ENCODE results near the gene IRF5.

The IRF5 gene

DNA sequence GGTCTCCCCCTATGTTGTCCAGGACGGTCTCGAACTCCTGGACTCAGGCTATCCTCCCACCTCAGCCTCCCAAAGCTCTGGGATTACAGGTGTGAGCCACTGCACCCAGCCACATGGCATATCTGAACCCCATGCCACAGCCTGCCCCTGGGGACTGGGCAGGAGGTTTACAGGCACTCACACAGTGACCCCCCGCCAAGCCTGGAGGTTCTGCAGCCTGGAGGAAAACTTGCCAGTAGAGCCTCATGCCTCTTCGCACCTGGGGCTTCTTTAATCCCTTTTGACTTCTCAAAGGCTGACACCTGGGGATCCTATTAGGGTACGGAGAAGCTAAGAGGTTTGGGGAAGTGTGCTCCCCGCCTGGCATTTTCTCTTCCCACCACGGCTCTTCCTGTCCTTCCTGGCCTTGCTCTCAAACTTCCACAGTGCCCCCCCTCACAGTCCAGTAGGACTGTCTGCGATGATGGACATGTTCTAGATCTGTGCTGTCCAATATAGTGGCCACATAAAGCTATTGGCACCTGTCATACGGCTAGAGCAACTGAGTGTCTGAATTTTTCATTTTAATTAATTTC lies 15.8 kb upstream of the IRF5 start:
- DNase-seq, result no peak

DNA sequence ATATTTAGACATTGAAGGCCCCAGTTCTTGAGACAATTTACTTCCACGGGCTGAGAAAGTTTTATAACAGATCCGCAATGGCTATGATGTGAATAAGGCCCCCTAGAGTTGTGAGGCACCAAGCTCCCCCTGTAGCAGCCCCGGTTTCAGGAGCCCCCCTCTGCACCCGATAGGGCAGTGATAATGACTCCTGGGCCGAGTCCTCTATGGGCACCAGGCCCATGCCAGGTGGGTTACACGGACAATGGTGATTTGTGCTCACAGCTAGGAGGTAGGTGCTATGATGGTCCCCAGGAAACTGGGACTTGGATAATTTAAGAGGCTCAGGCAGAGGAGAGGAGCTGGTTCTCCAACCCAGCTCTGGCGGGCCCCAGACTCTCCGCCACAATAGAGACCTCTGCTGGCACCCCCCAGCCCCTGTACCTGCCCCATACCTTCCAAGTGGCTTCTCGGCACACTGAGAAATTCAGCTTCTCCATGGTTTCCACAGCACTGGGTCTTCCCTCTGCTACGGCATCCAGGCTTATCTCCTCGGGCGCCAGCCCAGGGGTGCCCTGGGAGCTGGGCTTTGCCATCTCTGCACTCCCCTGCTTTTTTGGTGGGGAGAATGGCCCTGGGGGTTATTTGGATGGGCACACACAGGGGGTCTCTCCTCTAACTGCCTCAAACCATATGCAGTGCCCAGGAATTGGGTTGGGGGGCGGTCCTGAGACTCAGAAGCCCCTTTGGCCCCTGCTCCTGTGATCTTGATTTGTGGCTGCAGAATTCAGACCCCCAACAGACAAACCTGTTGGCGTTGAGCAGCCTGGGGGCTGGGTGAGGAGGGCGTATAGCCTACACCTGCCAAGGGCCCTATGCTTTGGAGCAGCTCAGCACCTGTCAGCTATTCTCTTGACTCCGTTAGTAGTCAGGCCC lies 15.0 kb upstream of the IRF5 start:
- no peak for DNase-seq

GRCh38 chr7:128923411-128923800 lies 14.3 kb upstream of the IRF5 start:
- DNase-seq, result no peak

- no peak for DNase-seq
Measured at GRCh38 chr7:128924707-128925588, 12.8 kb upstream of the IRF5 start.

DNA sequence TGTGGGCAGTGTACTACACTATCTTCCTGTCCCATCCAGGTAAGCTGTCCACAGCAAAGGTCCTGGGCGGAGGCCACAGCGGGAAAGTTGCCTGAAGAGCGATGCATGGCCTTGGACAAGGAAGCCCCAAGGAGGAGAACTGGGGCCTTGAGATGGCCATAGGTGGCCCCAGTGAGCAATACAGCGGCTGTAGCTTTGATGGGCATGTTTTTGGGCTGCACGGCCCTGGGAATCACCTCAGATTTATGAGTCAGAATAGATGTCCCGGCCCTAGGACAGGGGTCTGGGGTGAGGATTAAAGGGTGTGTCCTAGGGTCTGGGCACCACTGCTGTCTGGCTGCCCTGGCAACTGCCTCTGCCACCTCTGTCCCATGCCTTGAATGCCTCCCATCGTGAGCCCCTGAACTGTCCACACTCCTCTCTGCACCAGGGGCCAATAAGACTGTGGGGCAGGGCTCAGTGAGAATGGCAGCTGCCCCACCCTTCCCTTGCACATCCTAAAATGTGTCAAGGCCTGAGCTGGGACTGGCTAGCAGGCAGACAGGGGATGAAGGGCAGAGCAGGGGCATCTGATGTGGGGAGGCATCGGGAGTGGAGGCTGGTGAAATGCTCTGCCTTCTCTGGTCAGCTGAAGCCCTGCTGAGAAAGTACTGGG lies 9.4 kb upstream of the IRF5 start:
- DNase-seq, result no peak

DNA sequence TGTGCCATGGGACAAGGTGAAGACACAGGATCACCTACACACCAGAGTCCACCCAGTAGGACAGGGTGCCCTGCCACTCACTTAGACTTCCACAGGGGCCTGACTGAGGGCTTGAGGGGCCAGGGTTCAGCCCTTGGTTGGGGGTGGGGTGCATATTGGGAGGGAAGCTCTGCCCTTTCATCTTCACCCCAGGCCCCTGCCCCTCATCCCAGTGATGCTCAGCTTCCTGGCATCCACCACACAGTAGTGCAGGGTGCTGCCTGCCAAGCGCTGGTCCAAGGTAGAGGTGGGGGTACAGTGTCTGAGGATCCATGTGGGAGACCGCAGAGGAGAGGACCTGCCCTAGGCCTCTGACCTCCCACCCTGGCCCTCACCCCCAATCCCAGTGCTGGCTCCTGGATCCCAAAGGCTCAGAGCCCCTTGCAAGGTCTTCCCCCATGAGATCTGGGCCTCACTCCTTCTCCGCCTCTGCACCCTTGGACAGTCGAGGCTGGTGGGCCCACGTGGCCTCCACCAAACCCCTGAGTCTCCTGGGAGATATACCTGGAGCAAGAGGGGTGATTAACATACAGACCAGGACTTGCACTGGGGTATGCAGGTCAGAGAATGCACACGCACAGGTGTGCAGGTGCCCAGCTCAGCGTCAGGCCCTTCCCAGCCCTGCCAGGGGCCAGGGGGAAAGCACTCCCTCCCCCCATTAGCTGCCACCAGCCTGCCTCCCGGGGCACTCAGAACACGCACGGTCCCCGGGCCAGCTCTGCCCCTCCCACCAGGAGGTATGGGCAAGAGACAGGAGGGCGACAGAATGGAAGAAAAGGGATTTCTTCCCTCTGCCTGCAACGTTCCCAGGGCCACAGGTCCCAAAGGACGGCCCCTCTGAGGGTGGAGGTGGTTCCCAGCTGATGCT lies 8.6 kb upstream of the IRF5 start:
- no peak for DNase-seq

DNA sequence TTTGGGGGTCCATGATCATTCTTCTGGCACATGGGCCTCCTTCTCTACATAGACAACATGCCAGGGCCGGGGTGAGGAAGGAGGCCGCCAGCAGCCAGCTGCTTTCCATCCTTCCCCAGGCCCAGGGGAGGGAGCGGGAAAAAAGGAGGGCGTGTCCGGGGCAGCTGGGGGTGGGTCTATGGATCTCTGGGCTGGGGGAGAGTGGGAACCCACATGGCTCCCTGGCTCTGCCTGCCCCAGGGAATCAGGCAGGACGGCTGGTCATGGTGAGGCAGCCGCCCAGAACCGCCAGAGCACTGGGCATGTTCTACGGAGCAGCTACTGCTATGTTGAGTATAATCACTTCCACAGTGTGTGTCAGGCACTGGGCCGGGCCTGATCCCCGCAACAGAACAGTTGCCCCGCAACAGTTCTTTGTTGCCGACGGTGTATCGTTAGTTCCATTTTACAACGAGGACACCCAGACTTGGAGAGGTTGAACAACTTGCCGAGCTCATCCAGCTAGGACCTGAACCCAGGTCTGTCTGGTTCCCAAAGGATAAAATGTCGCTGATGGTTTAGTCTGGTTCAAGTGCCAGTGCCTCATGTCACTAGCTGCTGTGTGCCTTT lies 6.4 kb upstream of the IRF5 start:
- DNase-seq, result no peak

DNA sequence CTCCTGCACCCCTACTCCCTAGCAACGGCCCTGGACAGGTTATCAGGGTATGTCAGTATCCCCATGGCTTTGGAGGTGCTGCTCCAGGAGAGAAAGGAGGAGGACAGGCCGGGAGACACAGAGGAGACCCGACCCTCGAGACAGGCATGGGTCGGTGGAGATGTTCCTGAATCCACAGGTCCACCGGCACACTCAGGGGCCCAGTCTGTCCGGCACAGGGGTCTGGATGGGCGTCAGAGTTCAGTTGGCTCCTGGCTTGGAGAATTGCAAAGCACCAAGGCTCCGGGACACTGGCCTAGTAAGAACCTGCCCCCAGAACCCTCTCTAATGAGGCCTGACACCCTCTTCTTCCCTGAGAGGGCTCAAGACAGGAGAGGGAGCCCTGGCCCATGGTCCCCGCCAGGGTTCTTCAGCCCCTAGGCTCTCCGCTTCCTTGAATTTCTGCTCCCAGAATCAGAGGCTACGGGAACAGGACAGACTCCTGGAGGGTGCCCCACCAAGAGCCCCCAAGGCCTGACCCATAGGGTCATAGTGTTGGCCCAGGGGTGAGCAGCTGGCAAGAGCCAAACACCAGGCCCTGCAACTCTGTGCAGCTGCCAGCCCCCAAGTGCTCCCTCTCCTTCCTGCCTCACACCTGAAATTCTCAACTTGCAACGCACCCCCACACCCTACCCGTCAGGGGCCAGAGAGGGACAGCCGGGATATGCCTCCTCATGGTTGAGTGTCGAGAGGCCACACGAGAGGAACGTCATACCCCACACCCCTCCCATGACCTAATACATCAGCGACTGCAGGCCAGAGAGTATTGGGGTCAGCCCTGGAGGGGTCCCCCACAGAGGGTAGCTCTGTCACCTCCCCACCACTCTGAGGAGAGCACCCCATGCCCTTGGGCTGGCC lies 5.5 kb upstream of the IRF5 start:
- DNase-seq, result no peak

DNA sequence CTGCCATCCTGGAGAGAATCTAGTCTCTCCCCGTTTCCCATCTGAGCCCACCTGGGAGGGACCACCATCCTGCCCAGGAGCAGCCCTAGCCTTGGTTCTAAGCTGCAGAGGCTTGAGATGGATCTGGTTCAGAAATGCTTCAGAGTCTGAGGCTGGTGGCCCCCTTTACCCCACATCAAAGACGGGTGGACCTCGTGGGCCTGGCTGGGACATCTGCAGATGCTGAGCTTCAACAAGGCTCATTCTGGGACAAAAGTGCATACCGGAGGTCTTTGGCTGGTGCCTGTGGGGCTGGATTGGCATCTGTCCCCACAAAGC lies 4.9 kb upstream of the IRF5 start:
- DNase-seq, result no peak

GRCh38 chr7:128933180-128933891 lies 4.4 kb upstream of the IRF5 start:
- DNase-seq, result no peak

DNA sequence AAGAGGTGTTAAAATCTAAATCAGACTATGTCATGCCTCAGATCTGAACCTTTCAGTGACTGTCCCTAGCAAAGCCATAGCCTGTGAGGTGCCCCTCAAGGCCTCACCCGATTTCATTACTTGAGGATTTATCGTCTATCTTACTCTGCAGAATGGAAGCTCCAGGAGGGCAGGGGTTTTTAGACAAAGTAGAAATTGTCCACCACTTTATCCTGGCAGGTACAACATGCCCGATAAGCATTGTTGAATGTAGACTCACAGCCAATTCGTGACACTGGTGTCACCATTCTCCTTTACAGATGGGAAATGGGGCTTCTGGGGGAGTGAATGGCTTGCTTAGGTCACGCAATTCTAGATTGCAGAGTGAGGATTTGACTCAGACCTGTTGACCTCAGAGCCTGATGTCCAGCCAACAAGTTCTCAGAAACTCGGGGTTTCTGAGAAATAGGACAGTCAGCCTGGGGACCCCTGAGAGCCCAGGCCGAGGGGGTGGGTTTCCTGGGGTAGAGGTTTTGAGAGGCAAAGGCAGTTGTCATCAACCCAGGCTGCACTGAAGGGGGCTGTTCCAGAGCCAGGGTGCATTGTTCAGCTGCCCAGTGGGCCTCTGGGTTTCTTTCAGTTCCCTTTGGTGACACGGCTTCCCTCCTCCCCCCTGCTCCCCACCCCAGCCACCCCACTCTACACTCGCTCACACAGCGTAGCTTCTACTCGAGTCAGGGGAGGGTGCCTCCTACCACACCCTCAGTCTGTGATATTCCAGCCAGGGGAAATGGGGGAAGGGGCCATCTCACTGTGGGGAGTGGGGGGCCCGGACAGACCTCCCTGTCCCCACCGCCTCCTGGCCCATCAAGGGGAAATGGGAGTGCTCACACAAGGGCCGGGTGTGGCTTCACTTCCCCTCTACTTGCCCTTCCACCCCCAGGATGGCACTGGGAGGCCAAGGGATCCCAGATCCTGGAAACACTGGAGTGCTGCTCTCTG lies 3.1 kb upstream of the IRF5 start:
- no peak for DNase-seq

DNA sequence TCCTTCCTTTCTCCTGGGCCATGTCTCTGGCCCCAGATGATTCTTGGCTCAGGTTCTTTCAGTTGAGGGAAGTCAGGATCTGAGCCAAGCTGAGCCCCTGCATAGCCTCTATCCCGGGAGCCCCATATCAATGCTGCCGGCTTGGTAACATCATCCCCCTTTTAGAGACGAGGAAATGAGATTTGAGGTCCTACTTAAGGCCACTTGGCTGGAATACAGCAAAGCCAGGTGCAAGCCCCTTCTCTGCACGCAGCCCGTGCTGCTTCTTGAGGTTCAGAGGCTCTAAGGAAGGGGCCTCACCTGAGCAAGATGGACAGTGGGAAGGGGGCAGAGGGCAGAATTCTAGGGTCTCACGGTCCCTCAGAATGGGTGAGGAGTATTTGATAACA lies 2.4 kb upstream of the IRF5 start:
- DNase-seq, result no peak

- no peak for DNase-seq
Measured at GRCh38 chr7:128936798-128937197, 929 bp upstream of the IRF5 start.

- DNase-seq, result no peak
Measured at GRCh38 chr7:128937271-128937646, 468 bp upstream of the IRF5 start.

DNA sequence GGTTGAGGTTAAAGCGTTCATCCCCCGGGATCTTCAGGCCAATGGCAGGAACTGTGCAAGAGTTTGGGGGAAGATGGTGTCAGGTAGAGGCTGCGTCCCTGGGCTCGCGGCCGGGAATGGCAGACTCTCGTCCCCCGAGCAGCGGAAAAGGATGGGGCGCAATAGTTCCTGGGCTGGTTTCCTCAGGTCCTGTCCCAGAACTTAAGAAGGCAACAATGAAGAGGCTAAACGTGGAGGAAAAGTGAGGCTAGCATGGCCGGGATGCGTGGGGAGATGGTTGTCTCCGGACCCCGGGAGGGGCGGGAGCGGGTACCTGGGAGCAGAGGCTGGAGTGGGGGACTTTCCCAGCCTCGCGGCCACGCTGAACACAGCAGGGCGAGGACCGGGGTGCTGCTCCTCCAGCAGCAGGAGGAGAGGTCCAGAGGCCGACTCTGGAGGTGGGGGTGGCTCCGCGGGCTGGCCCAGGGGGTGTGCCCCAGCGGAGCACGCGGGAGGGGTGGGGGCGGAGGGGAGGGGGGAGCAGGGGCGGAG lies 882 bp downstream of the IRF5 start:
- no peak for DNase-seq

DNA sequence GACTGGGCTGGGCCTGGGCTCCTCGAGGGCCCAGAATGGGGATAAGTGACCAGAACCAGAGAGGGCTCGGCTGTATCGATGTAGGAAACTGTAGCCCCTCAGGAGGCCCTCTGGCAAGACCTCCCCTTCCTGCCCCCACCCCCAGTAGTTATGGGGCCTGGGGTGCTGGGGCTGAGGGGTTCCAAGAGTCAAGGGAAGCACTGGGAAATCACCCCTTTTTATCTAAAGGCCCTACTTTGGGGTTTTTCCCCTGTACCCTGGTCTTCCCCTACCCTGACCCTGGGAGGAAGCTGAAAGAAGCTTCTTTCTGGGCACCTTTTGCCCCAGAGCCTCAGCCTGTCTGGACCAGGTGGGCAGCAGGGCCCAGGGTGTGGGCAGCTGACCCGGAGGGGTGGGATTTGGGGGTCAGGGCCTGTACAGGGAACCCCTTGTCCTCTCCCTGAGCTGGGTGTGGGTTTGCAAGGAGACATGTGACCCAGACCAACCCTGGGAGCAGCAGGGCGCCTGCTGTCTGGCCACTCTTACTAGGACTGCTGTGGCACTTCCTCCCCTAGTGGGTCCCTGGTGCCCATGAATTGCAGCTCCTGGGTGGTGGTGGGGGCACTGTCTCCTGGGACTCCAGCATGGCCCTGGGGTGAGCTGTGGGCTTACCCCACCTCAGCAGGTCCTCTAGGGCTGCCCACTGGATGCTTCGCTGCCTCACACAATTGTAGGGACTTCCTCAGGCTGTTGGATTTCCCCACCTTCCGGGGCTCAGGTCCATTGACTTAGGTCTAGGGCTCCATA lies 1.5 kb downstream of the IRF5 start:
- no peak for DNase-seq

DNA sequence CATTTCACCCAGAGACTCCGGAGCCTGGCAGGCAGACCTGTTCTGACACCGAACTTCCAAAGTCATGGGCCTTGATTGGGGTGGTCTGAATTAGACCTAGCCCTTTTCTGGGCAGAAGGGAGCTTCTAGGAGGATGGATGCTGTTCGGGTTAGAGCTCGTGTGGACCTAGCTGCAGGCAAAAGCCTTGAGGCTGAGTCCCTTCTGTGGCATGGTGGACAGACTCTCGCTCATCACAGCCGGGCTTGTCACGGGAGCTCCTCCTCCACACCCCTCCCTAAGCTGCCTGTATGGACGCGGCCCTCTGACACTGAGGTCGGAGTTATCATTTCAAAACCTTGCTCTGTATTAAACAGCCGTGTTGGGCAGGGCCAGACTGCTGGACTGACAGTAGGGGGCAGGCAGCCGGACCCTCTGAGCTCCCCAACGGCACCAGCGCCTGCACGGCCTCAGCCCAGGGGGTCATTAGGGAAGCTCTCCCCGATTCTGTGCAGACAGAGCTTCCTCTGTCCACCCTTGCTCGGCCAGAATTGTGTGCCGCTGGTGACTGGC lies 2.2 kb downstream of the IRF5 start:
- DNase-seq, result no peak
